SK-N-SH (cell line): ENCODE results near the gene UGT1A3.

ENCODE experiments used
- EZH2phosphoT487 ChIP-seq: fragments of 200-600 bp; sonication (generic); IDR thresholded peaks from 2 replicates; pipeline ENCODE4 v1.6.1; 2017; ENCODE audit warnings: low read depth, mixed run types, mild to moderate bottlenecking, antibody characterized with exemption, moderate library complexity, borderline replicate concordance
- FOXJ3 ChIP-seq: sonication (generic); formaldehyde crosslinking; IDR thresholded peaks from 2 replicates; pipeline ENCODE4 v1.5.1; 2020; ENCODE audit warnings: mild to moderate bottlenecking, missing genetic modification reagents
- JUND ChIP-seq: IDR thresholded peaks from 2 replicates; pipeline ENCODE4 v1.4.0; 2012
- POLR2AphosphoS5 ChIP-seq: IDR thresholded peaks from 2 replicates; pipeline ENCODE4 v1.6.1; 2012; ENCODE audit warnings: low read depth, low read length
- RAD21 ChIP-seq: IDR thresholded peaks from 2 replicates; pipeline ENCODE4 v1.6.1; 2012; ENCODE audit warnings: mild to moderate bottlenecking, low read length
- RXRA ChIP-seq: IDR thresholded peaks from 2 replicates; pipeline ENCODE4 v1.4.0; 2012; ENCODE audit warnings: low read depth, mild to moderate bottlenecking, borderline replicate concordance
- TF ChIP-seq, protein P1 (sequence below): fragments of 150-350 bp; IDR thresholded peaks from 2 replicates; pipeline ENCODE4 v1.6.1; 2017; ENCODE audit warnings: antibody characterized with exemption, low read length, low read depth, borderline replicate concordance
- TF ChIP-seq, protein P2 (sequence below): fragments of 200-600 bp; sonication (generic); IDR thresholded peaks from 2 replicates; pipeline ENCODE4 v1.6.1; 2017; ENCODE audit warnings: antibody characterized with exemption, mild to moderate bottlenecking, moderate library complexity
- TF ChIP-seq, protein P3 (sequence below): IDR thresholded peaks from 2 replicates; pipeline ENCODE4 v1.4.0; 2012; ENCODE audit warnings: low read depth, borderline replicate concordance
- TF ChIP-seq, protein P4 (sequence below): IDR thresholded peaks from 2 replicates; pipeline ENCODE4 v1.4.0; 2012; ENCODE audit warnings: low read depth
- TF ChIP-seq, protein P5 (sequence below): IDR thresholded peaks from 2 replicates; pipeline ENCODE4; 2012

DNA sequence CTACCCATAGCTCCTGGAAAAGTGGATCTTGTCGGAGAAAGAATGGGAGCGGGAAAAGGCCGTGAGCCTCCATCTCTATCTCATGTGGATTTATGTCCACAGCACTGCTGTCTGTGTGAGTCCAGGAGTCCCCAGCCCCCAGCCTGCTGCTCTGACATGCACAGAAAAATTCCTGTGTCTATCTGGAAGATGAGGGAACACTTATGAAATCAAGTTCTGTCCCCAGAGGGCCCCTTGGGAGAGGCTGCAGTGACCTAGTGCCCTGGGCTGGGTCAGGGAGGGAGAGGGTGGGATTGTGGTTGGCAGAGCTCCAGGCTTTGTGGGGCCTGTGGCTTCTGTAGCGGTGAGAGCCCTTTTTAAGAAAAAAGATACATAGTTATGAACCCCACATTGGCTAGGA, 87.9 kb downstream of the UGT1A3 start:
- TF ChIP-seq, protein P1, sequence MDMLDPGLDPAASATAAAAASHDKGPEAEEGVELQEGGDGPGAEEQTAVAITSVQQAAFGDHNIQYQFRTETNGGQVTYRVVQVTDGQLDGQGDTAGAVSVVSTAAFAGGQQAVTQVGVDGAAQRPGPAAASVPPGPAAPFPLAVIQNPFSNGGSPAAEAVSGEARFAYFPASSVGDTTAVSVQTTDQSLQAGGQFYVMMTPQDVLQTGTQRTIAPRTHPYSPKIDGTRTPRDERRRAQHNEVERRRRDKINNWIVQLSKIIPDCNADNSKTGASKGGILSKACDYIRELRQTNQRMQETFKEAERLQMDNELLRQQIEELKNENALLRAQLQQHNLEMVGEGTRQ: no peak
- TF ChIP-seq EZH2phosphoT487 (no peak), POLR2AphosphoS5 (no peak), FOXJ3 (no peak), RXRA (no peak), JUND (no peak), RAD21 (no peak)
- TF ChIP-seq, protein P2, sequence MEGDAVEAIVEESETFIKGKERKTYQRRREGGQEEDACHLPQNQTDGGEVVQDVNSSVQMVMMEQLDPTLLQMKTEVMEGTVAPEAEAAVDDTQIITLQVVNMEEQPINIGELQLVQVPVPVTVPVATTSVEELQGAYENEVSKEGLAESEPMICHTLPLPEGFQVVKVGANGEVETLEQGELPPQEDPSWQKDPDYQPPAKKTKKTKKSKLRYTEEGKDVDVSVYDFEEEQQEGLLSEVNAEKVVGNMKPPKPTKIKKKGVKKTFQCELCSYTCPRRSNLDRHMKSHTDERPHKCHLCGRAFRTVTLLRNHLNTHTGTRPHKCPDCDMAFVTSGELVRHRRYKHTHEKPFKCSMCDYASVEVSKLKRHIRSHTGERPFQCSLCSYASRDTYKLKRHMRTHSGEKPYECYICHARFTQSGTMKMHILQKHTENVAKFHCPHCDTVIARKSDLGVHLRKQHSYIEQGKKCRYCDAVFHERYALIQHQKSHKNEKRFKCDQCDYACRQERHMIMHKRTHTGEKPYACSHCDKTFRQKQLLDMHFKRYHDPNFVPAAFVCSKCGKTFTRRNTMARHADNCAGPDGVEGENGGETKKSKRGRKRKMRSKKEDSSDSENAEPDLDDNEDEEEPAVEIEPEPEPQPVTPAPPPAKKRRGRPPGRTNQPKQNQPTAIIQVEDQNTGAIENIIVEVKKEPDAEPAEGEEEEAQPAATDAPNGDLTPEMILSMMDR: no peak
- TF ChIP-seq, protein P3, sequence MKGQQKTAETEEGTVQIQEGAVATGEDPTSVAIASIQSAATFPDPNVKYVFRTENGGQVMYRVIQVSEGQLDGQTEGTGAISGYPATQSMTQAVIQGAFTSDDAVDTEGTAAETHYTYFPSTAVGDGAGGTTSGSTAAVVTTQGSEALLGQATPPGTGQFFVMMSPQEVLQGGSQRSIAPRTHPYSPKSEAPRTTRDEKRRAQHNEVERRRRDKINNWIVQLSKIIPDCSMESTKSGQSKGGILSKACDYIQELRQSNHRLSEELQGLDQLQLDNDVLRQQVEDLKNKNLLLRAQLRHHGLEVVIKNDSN: no peak
- TF ChIP-seq, protein P4, sequence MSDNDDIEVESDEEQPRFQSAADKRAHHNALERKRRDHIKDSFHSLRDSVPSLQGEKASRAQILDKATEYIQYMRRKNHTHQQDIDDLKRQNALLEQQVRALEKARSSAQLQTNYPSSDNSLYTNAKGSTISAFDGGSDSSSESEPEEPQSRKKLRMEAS: no peak
- TF ChIP-seq, protein P5, sequence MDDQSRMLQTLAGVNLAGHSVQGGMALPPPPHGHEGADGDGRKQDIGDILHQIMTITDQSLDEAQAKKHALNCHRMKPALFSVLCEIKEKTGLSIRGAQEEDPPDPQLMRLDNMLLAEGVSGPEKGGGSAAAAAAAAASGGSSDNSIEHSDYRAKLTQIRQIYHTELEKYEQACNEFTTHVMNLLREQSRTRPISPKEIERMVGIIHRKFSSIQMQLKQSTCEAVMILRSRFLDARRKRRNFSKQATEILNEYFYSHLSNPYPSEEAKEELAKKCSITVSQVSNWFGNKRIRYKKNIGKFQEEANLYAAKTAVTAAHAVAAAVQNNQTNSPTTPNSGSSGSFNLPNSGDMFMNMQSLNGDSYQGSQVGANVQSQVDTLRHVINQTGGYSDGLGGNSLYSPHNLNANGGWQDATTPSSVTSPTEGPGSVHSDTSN: no peak
